Dendritic cell treated with granulocyte-macrophage colony-stimulating factor and Interleukin-4, amounts not matched to agents 40 ng/mL and 50 ng/mL, for 4 days (primary cell): ENCODE data around the gene LAMC3.

Source experiments
- H3K27ac Mint-ChIP-seq: one replicate; pipeline ENCODE4 v1.8.0; 2022; ENCODE audit warnings: mild to moderate bottlenecking, mixed read lengths
- H3K27me3 Mint-ChIP-seq: one replicate; pipeline ENCODE4 v1.8.0; 2022; ENCODE audit warnings: mild to moderate bottlenecking, mixed read lengths
- H3K36me3 Mint-ChIP-seq: one replicate; pipeline ENCODE4 v1.8.0; 2022; ENCODE audit warnings: low read depth, mixed read lengths
- H3K4me1 Mint-ChIP-seq: one replicate; pipeline ENCODE4 v1.8.0; 2022; ENCODE audit warnings: low read depth, mixed read lengths
- H3K4me3 Mint-ChIP-seq: one replicate; pipeline ENCODE4 v1.8.0; 2022; ENCODE audit warnings: mild to moderate bottlenecking, moderate library complexity, mixed read lengths
- H3K9me3 Mint-ChIP-seq: one replicate; pipeline ENCODE4 v1.8.0; 2022; ENCODE audit warnings: mixed read lengths
- intact Hi-C: fragments of 100-400 bp; cut with micrococcal nuclease; formaldehyde crosslinking; loops from one replicate; pipeline ENCODE4 v1.15.0; 2022

The LAMC3 gene

GRCh38 chr9:131001990-131002389 is 7.0 kb upstream of the LAMC3 start:
- no peaks in the 10 kb centered on the region for H3K36me3 Mint-ChIP-seq
- peaks cover 18% of the 10 kb centered on the region for H3K27me3 Mint-ChIP-seq
- peaks cover 6% of the 10 kb centered on the region for H3K4me1 Mint-ChIP-seq
- intact Hi-C loops: no loop called here
- H3K27ac Mint-ChIP-seq: no peak overlapping the region
- no peak overlapping the region for H3K4me3 Mint-ChIP-seq
- H3K9me3 Mint-ChIP-seq: no peaks in the 10 kb centered on the region

DNA sequence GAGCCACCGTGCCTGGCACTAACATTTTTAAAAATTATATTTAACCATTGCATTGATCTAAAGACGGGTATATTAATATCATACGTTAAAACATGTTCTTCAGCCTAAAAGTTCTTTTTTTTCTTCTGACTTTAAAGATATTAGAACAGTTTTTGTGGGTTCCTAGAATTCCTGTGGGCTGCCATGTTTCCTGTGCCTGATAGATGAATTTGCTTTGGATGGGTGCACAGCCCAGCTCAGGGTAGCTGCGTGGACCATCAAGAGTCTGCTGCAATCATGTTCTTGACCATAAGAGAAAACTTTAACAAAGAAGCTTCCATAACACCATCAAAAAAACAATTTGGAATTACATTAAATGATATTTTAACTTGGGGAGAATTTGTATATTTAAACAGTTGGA is 2.4 kb upstream of the LAMC3 start:
- Mint-ChIP-seq H3K4me1 (no peaks in the 10 kb centered on the region), H3K4me3 (no peak overlapping the region), H3K9me3 (no peaks in the 10 kb centered on the region)

GRCh38 chr9:131008086-131008485 is 888 bp upstream of the LAMC3 start:
- Mint-ChIP-seq H3K4me3 (no peak overlapping the region), H3K4me1 (no peaks in the 10 kb centered on the region), H3K9me3 (no peaks in the 10 kb centered on the region), H3K27ac (no peak overlapping the region), H3K36me3 (no peaks in the 10 kb centered on the region), H3K27me3 (peaks cover 53% of the 10 kb centered on the region)
- intact Hi-C loops: no loop called here

More for the DNA sequence above, 2.4 kb upstream of the LAMC3 start:
- Mint-ChIP-seq H3K36me3 (no peaks in the 10 kb centered on the region), H3K27me3 (peaks cover 47% of the 10 kb centered on the region), H3K27ac (no peak overlapping the region)
- intact Hi-C loops: no loop called here

DNA sequence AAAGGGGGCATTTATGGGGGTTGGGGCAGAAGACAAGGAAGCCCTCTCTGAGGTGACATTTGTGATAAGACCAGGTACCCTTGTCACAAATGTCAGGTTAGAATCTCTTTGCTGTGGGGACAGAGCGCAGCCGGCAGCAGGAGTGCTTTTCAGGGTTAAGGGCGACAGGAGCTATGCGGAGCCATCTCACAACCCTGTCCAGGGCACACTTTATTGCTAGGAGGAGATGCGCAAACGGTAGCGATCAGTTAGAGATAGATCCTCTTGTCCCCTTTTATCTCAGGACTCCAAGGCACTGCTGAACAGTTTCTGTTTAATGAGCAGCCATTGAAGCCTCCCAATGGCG is 438 bp upstream of the LAMC3 start:
- Mint-ChIP-seq H3K4me1 (no peaks in the 10 kb centered on the region), H3K27me3 (peaks cover 53% of the 10 kb centered on the region)

DNA sequence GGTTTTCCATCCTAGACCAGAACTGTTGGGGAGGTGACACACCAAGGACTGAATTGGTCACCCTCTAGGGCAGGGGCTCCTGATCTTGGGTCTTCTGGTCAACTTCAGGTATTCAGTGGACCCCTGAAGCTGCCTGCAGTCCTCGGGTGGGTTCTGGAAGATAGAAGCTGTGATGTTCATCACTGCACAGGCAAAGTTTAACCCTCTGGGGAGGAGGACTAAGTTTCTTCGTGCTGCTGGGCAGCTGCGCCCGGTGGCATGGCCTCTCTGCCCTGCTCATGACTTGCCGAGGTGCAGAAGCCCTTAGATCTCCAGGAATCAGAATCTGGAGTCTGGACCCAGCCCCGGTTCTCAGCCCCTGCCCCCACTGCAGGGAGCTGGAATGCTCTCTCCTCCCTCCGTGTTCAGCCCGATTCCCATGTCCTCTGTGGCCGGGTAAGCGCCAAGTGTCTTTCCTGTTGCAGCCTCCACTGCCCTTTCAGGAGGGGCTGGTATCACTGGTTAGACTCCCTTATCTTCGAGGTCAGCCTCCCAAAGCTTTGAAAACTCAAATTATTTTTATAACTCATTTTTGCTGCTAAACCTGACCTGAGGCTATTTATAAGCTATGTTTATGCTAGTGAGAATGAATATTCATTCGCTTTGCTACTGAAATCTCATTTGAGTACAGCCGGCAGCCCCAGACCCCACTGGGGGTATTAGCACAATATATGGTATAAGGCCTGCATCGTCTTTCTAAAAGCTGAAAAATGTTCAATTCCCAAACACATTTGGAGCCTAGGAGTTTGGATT is 1.7 kb downstream of the LAMC3 start:
- Mint-ChIP-seq H3K36me3 (no peaks in the 10 kb centered on the region), H3K4me3 (no peak overlapping the region), H3K27me3 (peaks cover 50% of the 10 kb centered on the region)

More for the DNA sequence above, 438 bp upstream of the LAMC3 start:
- Mint-ChIP-seq H3K27ac (no peak overlapping the region), H3K4me3 (no peak overlapping the region), H3K36me3 (no peaks in the 10 kb centered on the region), H3K9me3 (no peaks in the 10 kb centered on the region)
- intact Hi-C loops: no loop called here

DNA sequence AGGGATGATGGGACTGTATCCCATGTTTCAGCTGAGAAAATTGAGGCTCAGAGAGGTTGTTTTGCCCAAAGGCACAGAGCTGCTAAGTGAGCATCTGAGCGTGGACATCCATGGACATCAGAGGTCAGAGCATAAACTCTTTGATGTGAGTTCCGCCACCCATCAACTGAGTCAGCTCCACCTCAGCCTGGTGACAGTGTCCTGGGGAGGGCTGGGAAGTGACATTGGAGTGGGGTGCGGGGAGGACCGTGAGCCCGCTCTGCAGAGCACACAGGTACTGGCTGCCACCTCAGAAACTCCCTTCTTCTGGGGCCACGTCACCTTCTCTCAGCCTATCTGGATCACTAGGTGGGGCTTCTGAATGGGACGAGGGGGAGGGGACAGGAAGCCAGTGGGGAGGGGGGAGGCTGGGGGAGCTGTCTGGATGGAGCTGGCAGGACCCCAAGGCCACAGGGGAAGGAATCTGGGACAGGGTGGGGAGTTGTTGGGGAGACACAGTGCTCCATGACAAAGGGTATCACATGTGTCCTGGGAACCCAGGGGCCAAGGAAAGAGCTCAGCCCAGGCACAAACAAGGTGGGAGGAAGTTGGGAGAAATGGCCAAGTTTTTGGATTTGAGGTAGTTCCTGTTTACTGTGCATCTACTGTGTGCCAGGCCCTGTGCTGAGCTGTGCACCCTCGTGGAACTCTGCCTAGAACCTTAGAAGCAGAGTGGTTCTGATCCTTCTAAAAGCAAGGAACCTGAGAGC is 2.5 kb downstream of the LAMC3 start:
- H3K4me3 Mint-ChIP-seq: no peak overlapping the region
- no peaks in the 10 kb centered on the region for H3K4me1 Mint-ChIP-seq
- peaks cover 47% of the 10 kb centered on the region for H3K27me3 Mint-ChIP-seq
- H3K27ac Mint-ChIP-seq: no peak overlapping the region
- H3K36me3 Mint-ChIP-seq: no peaks in the 10 kb centered on the region
- no peaks in the 10 kb centered on the region for H3K9me3 Mint-ChIP-seq
- intact Hi-C loops: no loop called here

More for the DNA sequence above, 1.7 kb downstream of the LAMC3 start:
- intact Hi-C loops: no loop called here
- Mint-ChIP-seq H3K9me3 (no peaks in the 10 kb centered on the region), H3K4me1 (no peaks in the 10 kb centered on the region), H3K27ac (no peak overlapping the region)

DNA sequence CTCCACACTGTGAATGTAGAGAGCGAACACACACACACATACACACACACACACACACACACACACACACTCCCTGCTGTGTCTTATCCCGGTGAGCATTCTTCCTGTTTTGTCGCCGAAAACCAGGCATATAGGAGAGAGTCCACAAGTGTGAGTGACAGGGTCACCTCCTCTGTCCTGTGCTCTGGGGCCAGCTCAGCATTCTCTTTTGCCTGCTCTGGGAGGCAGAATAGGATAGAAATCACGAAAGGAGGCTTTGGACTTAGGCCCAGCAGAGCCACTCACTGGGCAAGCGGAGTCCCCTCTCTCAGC is 3.0 kb downstream of the LAMC3 start:
- Mint-ChIP-seq H3K9me3 (no peaks in the 10 kb centered on the region), H3K4me1 (no peaks in the 10 kb centered on the region), H3K27me3 (peaks cover 44% of the 10 kb centered on the region), H3K27ac (no peak overlapping the region), H3K36me3 (no peaks in the 10 kb centered on the region), H3K4me3 (no peak overlapping the region)
- intact Hi-C loops: no loop called here

GRCh38 chr9:131012396-131012917 is 3.5 kb downstream of the LAMC3 start:
- Mint-ChIP-seq H3K4me3 (no peak overlapping the region), H3K36me3 (no peaks in the 10 kb centered on the region), H3K27me3 (peaks cover 41% of the 10 kb centered on the region), H3K27ac (no peak overlapping the region), H3K9me3 (no peaks in the 10 kb centered on the region), H3K4me1 (no peaks in the 10 kb centered on the region)
- intact Hi-C loops: no loop called here

GRCh38 chr9:131013015-131013755 is 4.2 kb downstream of the LAMC3 start:
- H3K4me1 Mint-ChIP-seq: no peaks in the 10 kb centered on the region
- H3K27me3 Mint-ChIP-seq: peaks cover 34% of the 10 kb centered on the region
- H3K9me3 Mint-ChIP-seq: no peaks in the 10 kb centered on the region
- H3K4me3 Mint-ChIP-seq: no peak overlapping the region
- intact Hi-C loops: no loop called here
- H3K36me3 Mint-ChIP-seq: no peaks in the 10 kb centered on the region
- H3K27ac Mint-ChIP-seq: no peak overlapping the region

- H3K36me3 Mint-ChIP-seq: no peaks in the 10 kb centered on the region
- intact Hi-C loops: no loop called here
- no peaks in the 10 kb centered on the region for H3K9me3 Mint-ChIP-seq
- no peaks in the 10 kb centered on the region for H3K4me1 Mint-ChIP-seq
- H3K27me3 Mint-ChIP-seq: peaks cover 29% of the 10 kb centered on the region
- no peak overlapping the region for H3K27ac Mint-ChIP-seq
- H3K4me3 Mint-ChIP-seq: no peak overlapping the region
These were observed 5.0 kb downstream of the LAMC3 start for GRCh38 chr9:131013771-131014676.

GRCh38 chr9:131015112-131015511 is 6.1 kb downstream of the LAMC3 start:
- H3K9me3 Mint-ChIP-seq: no peaks in the 10 kb centered on the region
- intact Hi-C loops: no loop called here
- H3K4me1 Mint-ChIP-seq: no peaks in the 10 kb centered on the region
- H3K27me3 Mint-ChIP-seq: peaks cover 20% of the 10 kb centered on the region
- H3K27ac Mint-ChIP-seq: no peak overlapping the region
- H3K4me3 Mint-ChIP-seq: no peak overlapping the region
- no peaks in the 10 kb centered on the region for H3K36me3 Mint-ChIP-seq

DNA sequence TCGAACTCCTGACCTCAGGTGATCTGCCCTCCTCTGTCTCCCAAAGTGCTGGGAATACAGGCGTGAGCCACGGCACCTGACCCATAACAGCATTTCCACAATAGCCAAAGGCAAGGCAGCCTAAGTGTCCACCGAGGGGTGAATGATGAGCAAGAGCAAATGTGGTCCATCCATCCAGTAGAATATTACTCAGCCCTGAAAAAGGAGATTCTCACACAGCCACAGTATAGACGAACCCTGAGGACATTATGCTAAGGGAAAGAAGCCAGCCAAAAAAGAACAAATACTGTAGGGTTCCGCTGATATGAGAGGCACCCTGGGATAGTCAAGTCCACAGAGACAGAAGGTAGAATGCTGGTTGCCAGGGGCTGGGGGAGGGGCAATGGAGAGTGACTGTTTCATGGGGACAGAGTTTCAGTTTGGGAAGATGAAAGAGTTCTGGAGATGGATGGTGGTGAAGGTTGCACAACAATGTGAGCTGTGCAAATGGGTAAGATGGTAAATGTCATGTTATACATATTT is 7.0 kb downstream of the LAMC3 start:
- Mint-ChIP-seq H3K4me1 (no peaks in the 10 kb centered on the region), H3K9me3 (no peaks in the 10 kb centered on the region), H3K27ac (no peak overlapping the region), H3K4me3 (no peak overlapping the region), H3K27me3 (peaks cover 13% of the 10 kb centered on the region), H3K36me3 (no peaks in the 10 kb centered on the region)
- intact Hi-C loops: no loop called here

GRCh38 chr9:131017067-131017466 is 8.1 kb downstream of the LAMC3 start:
- Mint-ChIP-seq H3K27ac (no peak overlapping the region), H3K9me3 (no peaks in the 10 kb centered on the region), H3K4me3 (no peak overlapping the region), H3K27me3 (peaks cover 6% of the 10 kb centered on the region), H3K36me3 (no peaks in the 10 kb centered on the region), H3K4me1 (no peaks in the 10 kb centered on the region)
- intact Hi-C loops: no loop called here
